Activated T-cell treated with anti-CD3 and anti-CD28 coated beads for 24 hours (primary cell): ENCODE measurements around the gene GATB.
"Not testable (repeated sequence)": the region's sequence is repeated elsewhere in the genome, so short reads cannot be mapped to it uniquely, and the experiment has no call there.

ENCODE experiments used
- DNase-seq: peaks from one replicate; pipeline ENCODE4 v3.0.0-alpha.2; 2020; ENCODE audit warnings: low read depth

The GATB gene

GRCh38 chr4:151784706-151785105 is 23.9 kb upstream of the GATB start:
- DNase-seq, result no peak

- no peak for DNase-seq
Measured at GRCh38 chr4:151783867-151784266, 23.1 kb upstream of the GATB start.

GRCh38 chr4:151782296-151782695 is 21.5 kb upstream of the GATB start:
- DNase-seq, result no peak

- no peak for DNase-seq
Measured at GRCh38 chr4:151781026-151781425, 20.2 kb upstream of the GATB start.

- DNase-seq, result no peak
Measured at GRCh38 chr4:151777471-151777870, 16.7 kb upstream of the GATB start.

GRCh38 chr4:151774324-151774723 is 13.5 kb upstream of the GATB start:
- DNase-seq, result no peak

GRCh38 chr4:151772274-151772673 is 11.5 kb upstream of the GATB start:
- DNase-seq, result no peak

- DNase-seq, result no peak
Measured at GRCh38 chr4:151771664-151772063, 10.9 kb upstream of the GATB start.

GRCh38 chr4:151770154-151770553 is 9.3 kb upstream of the GATB start:
- no peak for DNase-seq

GRCh38 chr4:151768835-151769234 is 8.0 kb upstream of the GATB start:
- DNase-seq, result no peak

- no peak for DNase-seq
Measured at GRCh38 chr4:151766691-151767090, 5.9 kb upstream of the GATB start.

- DNase-seq, result no peak
Measured at GRCh38 chr4:151760002-151760401, 805 bp downstream of the GATB start.

- DNase-seq, result no peak
Measured at GRCh38 chr4:151753056-151753455, 7.8 kb downstream of the GATB start.

GRCh38 chr4:151750156-151750555 is 10.7 kb downstream of the GATB start:
- DNase-seq, result no peak

- DNase-seq, result no peak
Measured at GRCh38 chr4:151745481-151746231, 15.2 kb downstream of the GATB start.

GRCh38 chr4:151744614-151745013 is 16.2 kb downstream of the GATB start:
- no peak for DNase-seq

- no peak for DNase-seq
Measured at GRCh38 chr4:151743894-151744293, 16.9 kb downstream of the GATB start.

- no peak for DNase-seq
Measured at GRCh38 chr4:151743128-151743854, 17.5 kb downstream of the GATB start.

- DNase-seq, result no peak
Measured at GRCh38 chr4:151738720-151739517, 21.9 kb downstream of the GATB start.

GRCh38 chr4:151736852-151737251 is 24.0 kb downstream of the GATB start:
- not testable (repeated sequence) for DNase-seq

- DNase-seq, result no peak
Measured at GRCh38 chr4:151736361-151736760, 24.4 kb downstream of the GATB start.

GRCh38 chr4:151731670-151732069 is 29.1 kb downstream of the GATB start:
- not testable (repeated sequence) for DNase-seq
